Dedifferentiated amniotic fluid mesenchymal stem cell (primary cell): ENCODE results near the gene ABCA1.
"Not testable (repeated sequence)": the region's sequence is repeated elsewhere in the genome, so short reads cannot be mapped to it uniquely, and the experiment has no call there.

Experiments used
- DNase-seq: peaks from one replicate; pipeline ENCODE4 v3.0.0-alpha.2; 2016; ENCODE audit errors: extremely low spot score

The ABCA1 gene

DNA sequence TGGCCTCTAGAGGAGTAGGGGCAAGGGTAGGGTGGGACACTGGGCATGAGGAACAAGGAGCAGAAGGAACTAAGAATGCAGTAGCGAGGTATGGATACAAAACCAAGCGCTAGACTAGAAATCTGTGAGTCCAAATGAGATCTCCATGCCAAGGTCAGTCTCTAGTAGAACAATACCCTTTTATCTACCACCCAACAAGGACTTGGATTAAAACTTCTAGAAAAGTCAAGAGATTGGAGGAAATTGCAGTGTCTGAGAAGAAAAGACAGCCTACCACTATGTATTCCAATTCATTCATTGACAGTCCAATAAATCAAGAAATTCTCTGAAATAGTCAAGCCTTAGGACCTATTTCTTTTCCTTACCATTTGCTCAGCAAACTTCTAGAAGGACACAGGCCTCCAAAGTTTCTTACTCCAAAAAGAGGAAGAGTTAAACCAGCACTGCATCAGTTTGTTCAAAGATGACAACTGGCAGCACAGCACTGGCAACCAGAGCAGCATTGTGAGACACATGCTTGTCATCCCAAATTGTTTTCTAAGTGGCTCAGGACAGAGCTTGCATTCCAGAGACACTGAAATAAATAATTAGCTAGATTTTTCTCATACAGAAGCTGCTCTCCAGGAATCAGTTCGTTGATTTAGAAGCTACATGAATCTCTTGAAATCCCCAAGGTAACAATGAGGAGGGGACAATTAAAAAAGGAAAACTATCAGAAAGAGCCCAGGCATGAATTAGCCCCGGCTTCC is 22.6 kb downstream of the ABCA1 start:
- DNase-seq: no peak

DNA sequence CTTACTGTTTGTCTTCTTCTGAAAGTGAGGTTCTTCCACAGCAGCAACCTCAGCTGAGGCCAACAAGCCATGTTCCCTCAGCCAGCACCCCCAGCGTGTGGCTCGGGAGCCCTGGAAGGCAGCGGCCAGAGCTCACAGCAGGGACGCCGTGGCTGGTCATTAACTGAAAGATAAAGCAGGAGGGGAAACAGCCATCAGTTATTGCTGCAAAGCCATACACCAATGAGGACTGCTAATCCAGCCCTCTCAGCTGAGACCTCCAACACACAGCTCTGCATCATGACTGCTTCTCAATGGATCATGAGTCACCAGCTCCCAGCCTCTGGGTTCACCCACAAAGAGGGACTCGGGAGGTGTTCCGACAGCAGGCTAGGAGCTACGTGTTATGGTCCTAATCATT is 24.3 kb downstream of the ABCA1 start:
- DNase-seq: no peak

DNA sequence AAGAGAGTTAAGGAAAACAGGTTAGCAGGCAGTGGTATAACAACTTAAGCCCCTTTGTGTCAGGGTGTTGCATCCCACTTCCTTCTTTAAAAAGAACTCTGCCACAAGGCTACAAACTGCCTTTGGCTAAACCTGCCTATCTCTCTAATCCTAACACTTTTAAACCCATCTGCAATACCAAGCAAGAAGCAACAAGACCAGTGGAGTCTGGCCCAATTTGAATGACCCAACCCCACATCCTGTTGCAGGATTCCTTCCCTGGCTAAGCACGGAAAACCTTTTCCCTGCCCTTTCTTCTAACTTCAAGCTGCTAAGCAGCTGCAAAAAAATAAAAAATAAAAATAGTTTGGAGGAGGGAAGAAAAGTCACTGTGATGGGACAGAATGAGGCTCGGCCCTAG is 27.1 kb downstream of the ABCA1 start:
- DNase-seq: no peak

DNA sequence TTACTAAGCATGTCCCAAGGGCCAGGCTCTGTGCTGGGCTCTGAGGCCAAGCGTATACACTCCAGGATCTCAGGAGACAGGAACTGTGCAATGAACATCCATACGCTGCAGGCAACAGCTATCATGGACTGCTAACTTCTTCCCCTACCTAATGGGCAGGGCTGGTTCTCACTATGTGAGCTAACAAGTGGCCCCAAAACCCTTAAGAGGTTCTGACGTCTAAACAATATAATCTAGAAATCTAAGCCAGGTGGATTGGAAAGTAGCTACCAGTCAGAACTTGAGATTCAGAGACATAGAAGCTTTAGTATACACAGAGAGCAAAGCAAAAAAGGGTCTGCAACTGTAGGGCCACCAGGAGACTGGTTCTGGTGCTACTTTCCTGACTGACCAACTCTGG is 27.6 kb downstream of the ABCA1 start:
- no peak for DNase-seq

DNA sequence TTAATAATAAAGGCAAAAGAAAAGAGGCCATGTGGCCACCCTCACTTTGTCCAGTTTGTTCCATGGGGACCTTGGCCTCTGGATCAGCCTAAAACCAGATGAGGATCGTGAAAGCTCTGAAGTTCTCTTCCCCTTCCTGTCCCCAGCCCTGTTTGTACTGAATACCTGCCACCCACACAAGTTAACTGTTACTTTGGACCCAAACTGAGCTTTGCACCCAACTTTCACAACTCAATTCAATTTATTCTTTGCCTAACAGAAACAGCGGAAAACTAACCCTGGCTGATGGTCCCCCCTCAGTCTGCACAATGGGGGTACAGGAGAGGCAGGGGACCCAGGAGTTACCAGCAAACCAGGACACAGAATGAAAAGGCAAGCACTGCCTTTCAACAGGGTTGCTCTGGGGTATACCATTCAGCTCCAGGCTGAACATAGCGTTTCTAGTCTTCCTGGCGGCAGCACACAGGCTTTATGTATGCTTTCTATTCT is 28.2 kb downstream of the ABCA1 start:
- DNase-seq: no peak

DNA sequence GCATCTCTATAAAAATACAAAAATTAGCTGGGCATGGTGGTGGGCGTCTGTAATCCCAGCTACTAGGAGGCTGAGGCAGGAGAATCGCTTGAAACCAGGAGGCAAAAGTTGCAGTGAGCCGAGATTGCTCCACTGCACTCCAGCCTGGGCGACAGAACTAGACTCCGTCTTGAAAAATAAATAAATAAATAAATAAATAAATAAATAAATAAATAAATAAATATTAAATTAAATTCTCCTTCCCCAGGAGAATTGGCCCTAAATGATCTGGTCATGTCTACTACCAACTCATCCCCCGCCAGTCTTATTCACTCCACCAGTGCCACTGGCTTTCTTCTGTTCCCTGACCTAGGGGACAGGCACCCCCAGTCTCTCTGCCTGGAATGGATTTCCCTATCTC is 29.6 kb downstream of the ABCA1 start:
- DNase-seq: not testable (repeated sequence)

DNA sequence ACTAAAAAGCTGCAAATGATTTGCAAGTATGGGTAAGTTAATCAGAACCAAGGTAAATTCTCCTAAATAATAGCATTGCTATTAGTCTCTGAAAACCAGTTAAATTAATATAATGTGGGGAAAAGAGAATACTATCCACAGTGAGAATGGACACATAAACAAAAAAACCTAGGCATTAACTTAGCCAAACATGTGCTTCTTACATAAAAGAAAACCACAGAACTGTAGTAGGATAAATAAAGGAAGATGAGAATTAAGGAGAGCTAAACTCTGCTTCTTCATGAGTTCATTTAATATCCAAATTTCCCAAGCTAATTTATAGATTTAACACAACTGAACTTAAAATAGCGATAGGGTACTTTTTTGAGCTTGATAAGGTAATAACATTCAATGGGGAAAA is 31.8 kb downstream of the ABCA1 start:
- DNase-seq: no peak

DNA sequence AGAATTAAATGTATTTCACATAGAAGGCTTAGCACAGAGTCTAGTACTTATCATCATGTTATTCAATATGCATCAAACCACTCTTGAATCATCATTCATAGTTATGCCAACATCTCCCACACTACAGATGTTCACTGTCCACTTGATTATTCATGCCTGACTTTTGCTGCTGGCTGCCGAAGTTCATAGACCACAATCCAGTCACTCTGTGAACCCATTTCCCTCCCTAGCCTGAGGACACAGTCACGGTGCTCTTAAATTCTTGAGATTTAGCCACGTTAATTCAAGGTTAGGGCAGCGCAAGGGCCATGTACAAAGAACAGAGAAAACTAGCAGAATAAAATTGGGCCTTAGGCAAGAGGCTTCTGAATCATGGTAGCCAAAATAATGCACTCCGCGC is 32.4 kb downstream of the ABCA1 start:
- peak; percentile 90 for DNase-seq

DNA sequence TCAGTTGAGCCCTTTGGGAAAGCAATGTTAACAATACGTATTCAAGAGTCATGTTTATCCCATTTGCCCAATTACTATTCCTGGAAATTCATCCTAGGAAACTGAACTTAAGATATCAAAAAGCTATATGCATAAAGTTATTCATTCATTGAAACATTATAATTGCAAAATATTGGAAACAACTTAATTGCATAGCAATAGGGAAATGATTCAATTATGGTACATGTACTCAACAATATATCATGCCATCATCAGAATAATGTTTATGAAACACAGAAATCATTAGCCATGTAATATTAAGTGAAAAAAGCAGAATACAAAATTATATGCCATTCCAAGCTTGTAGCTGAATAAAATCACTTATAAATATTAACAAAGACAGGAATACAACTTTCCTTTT is 35.3 kb downstream of the ABCA1 start:
- no peak for DNase-seq

DNA sequence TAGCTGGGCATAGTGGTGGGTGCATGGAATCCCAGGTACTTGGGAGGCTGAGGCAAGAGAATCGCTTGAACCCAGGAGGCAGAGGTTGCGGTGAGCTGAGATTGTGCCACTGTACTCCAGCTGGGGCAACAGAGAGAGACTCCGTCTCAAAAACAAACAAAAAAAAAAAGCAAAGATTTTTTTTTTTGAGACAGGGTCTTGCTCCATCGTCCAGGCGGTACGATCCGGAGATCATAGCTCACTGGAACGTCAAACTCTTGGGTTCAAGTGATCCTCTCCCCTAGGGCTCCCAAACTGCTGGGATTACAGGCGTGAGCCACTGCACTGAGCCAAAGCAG is 37.6 kb downstream of the ABCA1 start:
- no peak for DNase-seq

DNA sequence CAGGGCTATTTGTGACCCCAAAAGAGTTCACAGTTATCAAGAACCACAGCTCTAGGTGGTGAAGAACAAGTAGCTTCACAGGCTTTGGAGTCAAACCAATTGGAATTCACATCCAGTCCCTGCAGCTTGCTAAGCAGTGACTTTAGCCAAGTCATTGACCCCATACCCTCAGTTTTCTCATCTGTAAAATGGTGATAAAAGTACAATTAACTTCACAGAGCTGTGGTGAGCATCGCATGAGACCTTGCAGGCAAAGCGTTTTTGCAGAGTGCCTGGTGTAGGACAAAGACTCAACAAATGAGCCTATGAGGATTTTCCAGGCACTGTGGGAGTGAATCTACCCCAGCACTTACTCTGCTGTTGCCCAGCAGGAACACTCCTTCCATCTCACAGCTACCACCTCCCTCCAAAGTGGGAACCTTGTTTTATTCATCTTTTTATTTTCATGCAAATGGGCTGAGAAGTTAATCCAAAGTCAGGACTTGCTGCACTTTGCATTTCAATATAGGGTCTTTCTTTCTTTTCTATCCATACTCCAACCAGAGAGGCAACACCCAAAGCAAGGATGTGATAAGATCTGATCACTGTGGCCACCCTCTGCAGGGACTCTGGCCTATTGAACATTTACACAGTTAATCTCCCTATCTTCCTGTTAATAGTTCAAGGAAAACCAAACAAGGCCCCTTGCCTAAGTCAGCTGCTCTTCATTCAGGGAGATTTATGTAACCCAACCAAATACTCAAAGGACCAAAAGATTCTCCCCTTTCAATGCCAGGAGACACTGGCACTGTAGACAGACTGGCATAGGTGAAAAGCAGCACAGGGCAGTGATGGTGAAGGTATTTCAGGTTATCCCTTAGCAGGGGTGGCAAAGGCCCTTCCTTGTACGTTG is 41.9 kb downstream of the ABCA1 start:
- no peak for DNase-seq

DNA sequence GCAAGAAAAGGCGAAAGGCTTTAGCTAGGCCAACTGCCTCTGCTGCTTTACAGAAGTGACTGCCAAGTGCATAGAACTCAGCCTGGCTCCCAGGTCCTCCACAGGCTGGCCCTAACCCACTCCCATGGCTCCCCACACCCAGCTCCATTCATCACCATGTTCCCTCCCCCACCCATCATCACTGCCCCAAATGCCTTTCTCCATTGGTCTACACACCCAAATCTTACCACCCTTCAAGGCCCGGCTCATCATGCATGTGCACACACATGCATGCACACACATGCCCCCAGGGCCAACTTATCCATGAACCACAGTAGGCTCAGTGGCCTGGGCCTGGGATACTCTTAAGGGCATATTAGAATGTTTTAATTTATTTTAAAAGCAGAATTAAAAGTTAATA is 44.8 kb downstream of the ABCA1 start:
- DNase-seq: no peak

DNA sequence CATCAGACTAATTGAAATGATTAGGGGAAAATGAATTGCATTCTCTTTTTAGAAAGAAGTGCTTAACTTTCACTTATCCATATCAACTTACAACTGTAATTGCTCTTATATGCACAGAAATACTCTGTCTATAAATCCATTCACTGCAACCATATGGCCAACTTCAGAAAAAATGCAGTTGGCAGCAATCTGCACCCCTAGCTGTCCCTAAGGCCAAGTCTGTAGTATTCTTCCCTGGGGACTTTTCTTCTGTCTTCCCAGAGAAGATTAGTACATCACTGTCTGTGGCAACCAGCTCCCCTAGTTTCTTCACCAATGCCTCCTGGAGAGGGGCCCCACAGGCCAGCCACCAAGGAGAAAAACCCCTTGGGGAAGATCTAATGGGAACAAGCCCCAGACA is 45.4 kb downstream of the ABCA1 start:
- DNase-seq: no peak

DNA sequence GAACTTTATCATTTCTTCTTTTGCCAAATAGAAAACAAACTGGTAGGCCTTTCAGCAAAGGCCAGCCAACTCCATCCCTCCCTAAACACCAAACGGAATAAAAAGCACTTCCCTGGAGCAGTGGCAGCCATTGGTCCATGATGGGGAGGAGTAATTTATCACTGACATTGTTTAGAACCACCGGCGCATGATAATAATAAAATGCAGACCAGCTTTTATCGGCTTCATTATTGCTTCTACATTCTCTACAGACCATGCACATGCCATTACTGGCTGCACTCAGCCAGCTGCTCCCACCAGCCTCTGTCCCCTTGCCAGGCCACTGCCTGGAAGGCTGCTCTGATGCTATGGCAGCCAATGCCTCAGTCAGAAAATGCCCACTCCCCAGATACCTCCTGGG is 45.9 kb downstream of the ABCA1 start:
- no peak for DNase-seq

DNA sequence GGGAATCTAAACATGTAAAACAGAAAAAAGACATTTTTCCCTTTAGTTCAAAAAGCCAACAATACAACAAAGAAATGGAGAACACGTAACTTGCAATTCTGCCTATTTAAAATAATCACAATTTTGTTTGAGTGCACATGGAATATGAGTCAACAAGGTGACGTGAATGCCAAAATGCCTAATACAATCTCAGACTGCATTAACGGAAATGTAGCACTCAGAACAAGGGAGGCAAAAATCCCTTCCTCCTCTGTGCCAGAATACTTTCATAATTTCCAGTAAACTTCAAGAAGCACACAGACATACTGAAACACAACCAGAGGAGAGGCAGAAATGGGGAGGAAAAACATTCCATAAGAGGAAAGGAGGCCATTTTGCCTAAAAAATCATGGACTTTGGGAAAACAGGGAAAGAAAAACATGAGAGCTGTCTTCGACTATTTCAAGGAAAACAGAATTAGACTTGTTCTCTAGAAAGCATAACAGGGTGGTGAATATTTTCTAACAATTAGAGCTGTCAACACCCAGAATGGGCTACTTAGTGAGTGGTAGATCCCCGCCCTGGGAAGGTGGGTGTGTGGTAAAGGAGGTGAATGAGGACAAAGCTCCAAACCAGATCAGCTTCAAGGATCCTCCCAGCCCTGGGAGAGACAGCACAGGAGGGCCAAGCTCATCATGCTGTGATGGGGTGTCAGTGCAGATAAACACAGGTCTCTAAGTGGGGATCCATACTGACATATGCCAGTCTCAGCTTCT is 48.2 kb downstream of the ABCA1 start:
- no peak for DNase-seq

DNA sequence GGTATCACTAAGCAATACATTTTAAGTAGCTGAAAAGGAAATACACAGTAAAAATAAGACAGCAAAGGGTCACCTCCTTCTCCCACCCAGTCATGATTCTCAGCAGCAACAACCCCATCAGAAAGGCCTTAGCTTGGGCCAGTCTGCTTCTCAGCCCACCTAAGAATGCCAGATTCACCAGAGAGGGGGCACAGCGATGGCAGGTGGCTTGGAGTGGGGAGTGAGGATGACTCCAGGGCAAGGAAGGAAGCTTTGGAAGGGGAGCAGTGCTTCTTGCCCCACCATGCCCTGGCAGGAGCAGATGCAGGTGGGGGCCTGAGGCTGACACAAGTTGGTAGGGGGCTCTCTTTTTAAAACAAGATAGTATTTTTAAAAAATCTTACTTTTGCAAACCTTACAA is 51.4 kb downstream of the ABCA1 start:
- DNase-seq: no peak

DNA sequence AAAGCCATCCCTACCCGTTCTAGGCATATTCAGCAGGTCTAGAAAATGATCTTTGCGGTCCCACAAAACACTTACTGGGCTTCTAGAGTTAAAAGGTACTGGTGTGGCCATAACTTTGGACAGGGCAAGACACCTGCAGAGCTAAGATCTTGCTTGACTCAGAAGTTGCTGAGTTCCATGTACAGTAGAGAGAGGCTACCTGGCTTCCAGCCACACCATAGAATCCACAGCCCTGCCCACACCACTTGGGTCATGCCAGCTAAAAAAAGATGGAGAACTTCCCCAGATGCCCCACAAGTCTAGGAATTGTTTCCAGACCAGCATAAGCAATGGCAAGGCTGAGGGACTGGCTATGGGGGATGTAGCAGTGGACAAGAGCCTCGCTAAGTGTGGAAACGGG is 52.1 kb downstream of the ABCA1 start:
- DNase-seq: no peak

DNA sequence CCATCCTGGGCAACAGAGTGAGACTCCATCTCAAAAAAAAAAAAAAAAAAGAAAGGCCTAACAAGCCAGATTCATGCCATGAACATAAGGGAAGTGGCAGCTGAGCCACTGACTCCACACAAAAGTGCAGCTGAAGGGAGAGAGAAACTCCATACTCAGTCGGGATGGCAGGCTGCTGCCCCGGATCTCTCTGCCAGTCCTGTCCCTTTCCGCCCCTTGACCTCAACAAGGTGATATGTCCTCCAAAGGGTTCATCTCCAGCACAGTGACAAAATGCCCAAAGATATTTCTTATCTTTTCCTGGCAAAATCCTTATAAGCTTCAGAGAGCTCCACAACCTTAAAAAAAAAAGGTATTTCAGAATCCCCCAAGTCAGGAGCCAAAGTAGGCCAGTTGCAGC is 52.6 kb downstream of the ABCA1 start:
- DNase-seq: no peak

DNA sequence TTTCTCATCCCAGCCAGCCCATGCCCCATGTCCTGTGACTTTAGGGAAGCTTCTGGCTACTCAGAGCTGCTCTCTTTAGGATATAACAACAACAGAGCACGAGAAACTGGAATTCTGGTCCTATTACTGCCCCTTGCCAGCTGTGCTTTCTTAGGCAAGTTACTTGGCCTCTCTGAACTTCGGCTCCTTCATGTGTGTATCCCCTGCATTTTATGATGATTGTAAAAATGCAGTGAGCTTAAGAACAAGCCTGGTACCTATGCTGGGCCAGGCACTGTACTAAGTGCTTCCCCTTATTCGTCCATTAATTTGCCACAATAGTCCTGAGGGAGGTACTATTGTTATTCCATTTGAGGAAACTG is 54.5 kb downstream of the ABCA1 start:
- no peak for DNase-seq

DNA sequence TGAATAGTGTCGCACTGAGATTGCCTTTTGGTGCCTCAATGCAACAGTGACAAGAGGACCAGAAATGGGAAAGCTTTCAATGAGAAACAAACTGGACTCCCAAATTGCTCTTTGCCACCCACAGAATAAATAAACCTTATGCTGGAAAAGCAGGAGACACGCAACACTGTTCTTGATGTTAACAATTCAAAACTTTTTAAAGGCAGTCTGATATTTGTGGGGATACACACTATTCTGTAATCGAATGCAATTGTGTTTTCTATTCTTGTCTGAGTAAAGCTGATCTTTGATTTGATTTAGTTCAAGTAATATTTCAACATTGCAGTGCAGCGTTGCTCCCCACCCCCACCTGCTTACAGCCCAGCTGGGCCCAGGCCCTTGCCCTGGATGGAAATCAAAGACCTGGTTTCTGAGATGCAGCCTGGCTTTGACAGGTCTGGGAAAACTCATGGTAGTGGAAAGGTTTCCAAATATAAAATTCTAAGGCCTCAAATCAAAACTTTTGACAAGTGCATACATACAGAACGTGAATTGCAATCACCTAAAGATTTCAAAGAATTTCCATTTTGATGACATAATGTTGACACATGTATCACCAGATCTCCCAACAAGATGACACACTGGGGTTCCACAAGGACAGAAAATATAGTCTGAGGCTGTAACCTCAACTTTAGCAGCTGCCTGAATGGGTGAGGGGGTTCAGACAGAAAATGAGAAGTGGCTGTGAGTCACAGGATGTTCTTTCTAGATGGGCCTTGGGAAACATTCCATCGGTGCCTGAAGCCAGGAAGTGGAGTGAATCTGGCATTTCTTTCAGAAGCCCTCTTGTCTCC is 55.1 kb downstream of the ABCA1 start:
- peak; percentile 49 for DNase-seq

DNA sequence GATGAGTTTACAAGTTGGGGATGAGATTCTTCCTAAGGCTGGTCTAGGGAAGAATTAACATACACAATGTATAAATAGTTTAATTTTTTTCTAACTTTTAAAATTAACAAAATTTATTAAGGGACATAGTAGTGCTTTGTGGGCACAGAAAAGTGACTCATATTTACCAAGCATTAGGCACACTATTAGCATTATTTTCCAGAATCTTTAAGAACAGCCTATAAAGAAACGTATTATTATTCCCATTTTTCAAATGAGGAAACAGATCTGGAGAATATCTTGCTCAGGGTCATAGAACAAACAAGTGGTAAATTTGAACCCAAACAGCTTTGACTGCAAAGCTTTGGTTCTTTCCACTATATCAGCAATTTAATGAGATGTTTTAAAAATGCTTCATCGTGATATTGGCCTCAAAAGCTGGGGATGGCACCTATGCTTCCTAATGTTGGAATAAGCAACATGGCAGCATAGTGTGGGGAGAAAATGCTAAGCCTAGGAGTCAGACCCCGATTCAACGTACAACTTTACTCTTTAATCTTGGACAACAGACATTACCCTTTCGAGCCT is 55.9 kb downstream of the ABCA1 start:
- DNase-seq: no peak
